ENCODE data around the gene CBFA2T3.
A peak's percentile ranks its signal among the peaks of the same experiment; 100 is the strongest.
"Not testable (repeated sequence)": the region's sequence is repeated elsewhere in the genome, so short reads cannot be mapped to it uniquely, and the experiment has no call there.

Gene CBFA2T3

GRCh38 chr16:88924834-88925539, 52.0 kb downstream of the CBFA2T3 start:
- Histone ChIP-seq H3K27me3 (ENCODE audit: control insufficient read depth, insufficient read depth, low read length) (no peaks in the 10 kb centered on the region), H3K4me1 (ENCODE audit: control insufficient read depth, insufficient read depth, low read length) (no peaks in the 10 kb centered on the region), H3K4me3 (ENCODE audit: low read depth, low read length) (no peak overlapping the region), H3K36me3 (ENCODE audit: control insufficient read depth, insufficient read depth, low read length) (no peaks in the 10 kb centered on the region), H3K9me3 (ENCODE audit: control insufficient read depth, insufficient read depth, low read length) (no peaks in the 10 kb centered on the region), H3K9ac (ENCODE audit: low read depth, low read length) (peak overlapping the region; percentile 47)

GRCh38 chr16:88923926-88924833, 52.8 kb downstream of the CBFA2T3 start:
- Histone ChIP-seq H3K4me3 (ENCODE audit: low read depth, low read length) (no peak overlapping the region), H3K36me3 (ENCODE audit: control insufficient read depth, insufficient read depth, low read length) (no peaks in the 10 kb centered on the region), H3K4me1 (ENCODE audit: control insufficient read depth, insufficient read depth, low read length) (no peaks in the 10 kb centered on the region), H3K27me3 (ENCODE audit: control insufficient read depth, insufficient read depth, low read length) (no peaks in the 10 kb centered on the region), H3K9me3 (ENCODE audit: control insufficient read depth, insufficient read depth, low read length) (peaks cover 4% of the 10 kb centered on the region), H3K9ac (ENCODE audit: low read depth, low read length) (no peak overlapping the region)

GRCh38 chr16:88923450-88923849, 53.6 kb downstream of the CBFA2T3 start:
- Histone ChIP-seq H3K4me1 (ENCODE audit: control insufficient read depth, insufficient read depth, low read length) (no peaks in the 10 kb centered on the region), H3K27me3 (ENCODE audit: control insufficient read depth, insufficient read depth, low read length) (no peaks in the 10 kb centered on the region), H3K36me3 (ENCODE audit: control insufficient read depth, insufficient read depth, low read length) (no peaks in the 10 kb centered on the region), H3K4me3 (ENCODE audit: low read depth, low read length) (no peak overlapping the region), H3K9me3 (ENCODE audit: control insufficient read depth, insufficient read depth, low read length) (peaks cover 4% of the 10 kb centered on the region), H3K9ac (ENCODE audit: low read depth, low read length) (no peak overlapping the region)

- H3K36me3 ChIP-seq (ENCODE audit: control insufficient read depth, insufficient read depth, low read length) = no peaks in the 10 kb centered on the region
- no peaks in the 10 kb centered on the region for H3K4me1 ChIP-seq (ENCODE audit: control insufficient read depth, insufficient read depth, low read length)
- H3K9ac ChIP-seq (ENCODE audit: low read depth, low read length) = no peak overlapping the region
- H3K27me3 ChIP-seq (ENCODE audit: control insufficient read depth, insufficient read depth, low read length) = no peaks in the 10 kb centered on the region
- H3K4me3 ChIP-seq (ENCODE audit: low read depth, low read length) = no peak overlapping the region
- H3K9me3 ChIP-seq (ENCODE audit: control insufficient read depth, insufficient read depth, low read length) = peaks cover 4% of the 10 kb centered on the region
Observed at GRCh38 chr16:88922826-88923410, 54.1 kb downstream of the CBFA2T3 start.

DNA sequence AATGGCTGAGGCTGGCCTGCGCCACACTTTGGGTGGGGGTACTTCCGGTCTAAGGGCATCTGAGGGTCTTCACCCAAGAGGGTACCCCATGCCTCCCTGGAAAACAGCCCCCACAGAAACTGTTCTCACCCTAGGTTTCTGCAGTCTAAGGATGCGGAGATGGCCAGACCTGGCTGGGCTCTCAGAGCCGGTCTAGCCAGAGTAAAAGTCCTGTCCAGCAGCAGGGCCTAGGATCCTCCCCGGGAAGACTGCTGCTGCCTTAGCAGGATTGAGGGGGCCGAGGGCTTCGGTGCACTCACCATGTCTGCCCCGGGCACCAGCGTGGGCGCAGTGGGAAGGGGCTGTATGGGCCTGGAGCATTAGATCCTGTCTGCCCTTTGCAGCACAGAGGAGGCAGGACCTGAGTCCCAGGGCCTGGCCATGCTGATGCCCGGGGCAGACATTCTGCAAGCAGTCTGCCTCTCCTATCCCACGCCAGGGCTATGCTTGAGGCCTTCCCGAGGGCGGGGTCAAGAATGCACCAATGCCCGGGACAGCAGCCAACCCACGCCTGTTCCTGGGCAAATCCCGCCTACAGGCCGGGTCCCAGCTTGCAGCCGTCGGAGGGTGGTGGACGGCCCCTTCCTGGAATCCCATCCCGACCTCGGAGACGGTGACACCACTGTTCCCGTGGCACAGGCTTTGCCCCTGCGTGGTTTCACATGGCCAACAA, 54.7 kb downstream of the CBFA2T3 start:
- no peaks in the 10 kb centered on the region for H3K36me3 ChIP-seq (ENCODE audit: control insufficient read depth, insufficient read depth, low read length)
- H3K4me1 ChIP-seq (ENCODE audit: control insufficient read depth, insufficient read depth, low read length) = no peaks in the 10 kb centered on the region
- peaks cover 4% of the 10 kb centered on the region for H3K9me3 ChIP-seq (ENCODE audit: control insufficient read depth, insufficient read depth, low read length)
- no peaks in the 10 kb centered on the region for H3K27me3 ChIP-seq (ENCODE audit: control insufficient read depth, insufficient read depth, low read length)
- H3K4me3 ChIP-seq (ENCODE audit: low read depth, low read length) = no peak overlapping the region
- H3K9ac ChIP-seq (ENCODE audit: low read depth, low read length) = no peak overlapping the region

DNA sequence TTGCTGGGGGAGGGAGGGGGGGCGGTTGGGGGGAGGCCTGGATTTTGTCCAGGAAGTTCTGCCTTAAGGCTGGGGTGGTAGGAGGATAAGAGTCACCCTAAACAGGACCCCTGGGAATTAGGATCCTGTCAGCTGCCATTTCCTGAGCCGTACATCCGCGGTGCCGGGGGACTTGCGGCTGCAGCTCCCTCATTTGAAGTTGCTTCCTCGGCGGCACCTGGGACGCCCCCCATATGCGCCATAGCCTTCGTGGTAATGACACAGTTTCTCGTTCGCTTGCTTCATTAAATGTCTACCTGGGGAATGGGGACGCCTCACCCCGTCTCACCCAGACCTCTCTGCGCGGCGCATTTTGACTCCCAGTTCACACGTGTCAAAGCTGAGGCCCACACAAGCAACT, 55.4 kb downstream of the CBFA2T3 start:
- no peak overlapping the region for H3K9ac ChIP-seq (ENCODE audit: low read depth, low read length)
- H3K4me3 ChIP-seq (ENCODE audit: low read depth, low read length) = no peak overlapping the region
- no peaks in the 10 kb centered on the region for H3K27me3 ChIP-seq (ENCODE audit: control insufficient read depth, insufficient read depth, low read length)
- peaks cover 4% of the 10 kb centered on the region for H3K9me3 ChIP-seq (ENCODE audit: control insufficient read depth, insufficient read depth, low read length)
- no peaks in the 10 kb centered on the region for H3K36me3 ChIP-seq (ENCODE audit: control insufficient read depth, insufficient read depth, low read length)
- no peaks in the 10 kb centered on the region for H3K4me1 ChIP-seq (ENCODE audit: control insufficient read depth, insufficient read depth, low read length)

GRCh38 chr16:88920618-88921590, 56.1 kb downstream of the CBFA2T3 start:
- no peaks in the 10 kb centered on the region for H3K4me1 ChIP-seq (ENCODE audit: control insufficient read depth, insufficient read depth, low read length)
- no peak overlapping the region for H3K4me3 ChIP-seq (ENCODE audit: low read depth, low read length)
- no peaks in the 10 kb centered on the region for H3K27me3 ChIP-seq (ENCODE audit: control insufficient read depth, insufficient read depth, low read length)
- no peaks in the 10 kb centered on the region for H3K36me3 ChIP-seq (ENCODE audit: control insufficient read depth, insufficient read depth, low read length)
- H3K9me3 ChIP-seq (ENCODE audit: control insufficient read depth, insufficient read depth, low read length) = peaks cover 4% of the 10 kb centered on the region
- H3K9ac ChIP-seq (ENCODE audit: low read depth, low read length) = no peak overlapping the region

GRCh38 chr16:88919936-88920335, 57.1 kb downstream of the CBFA2T3 start:
- H3K36me3 ChIP-seq (ENCODE audit: control insufficient read depth, insufficient read depth, low read length) = no peaks in the 10 kb centered on the region
- H3K9me3 ChIP-seq (ENCODE audit: control insufficient read depth, insufficient read depth, low read length) = peaks cover 4% of the 10 kb centered on the region
- H3K9ac ChIP-seq (ENCODE audit: low read depth, low read length) = no peak overlapping the region
- no peak overlapping the region for H3K4me3 ChIP-seq (ENCODE audit: low read depth, low read length)
- H3K4me1 ChIP-seq (ENCODE audit: control insufficient read depth, insufficient read depth, low read length) = no peaks in the 10 kb centered on the region
- no peaks in the 10 kb centered on the region for H3K27me3 ChIP-seq (ENCODE audit: control insufficient read depth, insufficient read depth, low read length)

DNA sequence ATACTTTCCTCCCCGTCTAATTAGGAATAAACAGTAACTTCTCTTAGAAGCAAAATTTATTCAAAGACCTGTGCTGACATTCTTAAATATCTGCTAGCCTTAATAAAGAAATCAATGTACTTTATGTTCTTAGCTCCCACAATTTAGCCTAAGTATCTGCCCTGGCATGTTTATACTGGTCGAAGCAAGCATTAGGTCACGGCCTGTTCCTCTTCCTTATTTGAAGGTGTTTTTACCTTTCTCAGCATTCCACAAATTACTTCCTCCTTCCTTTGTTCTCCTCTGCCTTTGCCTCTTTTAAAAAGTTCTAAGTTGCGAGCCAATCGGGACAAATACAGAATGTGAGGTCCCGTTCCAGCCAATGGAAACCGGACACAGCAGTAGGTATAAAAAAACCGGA, 58.1 kb downstream of the CBFA2T3 start:
- not testable (repeated sequence) for H3K27me3 ChIP-seq (ENCODE audit: control insufficient read depth, insufficient read depth, low read length); H3K9ac ChIP-seq (ENCODE audit: low read depth, low read length); H3K4me1 ChIP-seq (ENCODE audit: control insufficient read depth, insufficient read depth, low read length); H3K4me3 ChIP-seq (ENCODE audit: low read depth, low read length); H3K9me3 ChIP-seq (ENCODE audit: control insufficient read depth, insufficient read depth, low read length); H3K36me3 ChIP-seq (ENCODE audit: control insufficient read depth, insufficient read depth, low read length)

DNA sequence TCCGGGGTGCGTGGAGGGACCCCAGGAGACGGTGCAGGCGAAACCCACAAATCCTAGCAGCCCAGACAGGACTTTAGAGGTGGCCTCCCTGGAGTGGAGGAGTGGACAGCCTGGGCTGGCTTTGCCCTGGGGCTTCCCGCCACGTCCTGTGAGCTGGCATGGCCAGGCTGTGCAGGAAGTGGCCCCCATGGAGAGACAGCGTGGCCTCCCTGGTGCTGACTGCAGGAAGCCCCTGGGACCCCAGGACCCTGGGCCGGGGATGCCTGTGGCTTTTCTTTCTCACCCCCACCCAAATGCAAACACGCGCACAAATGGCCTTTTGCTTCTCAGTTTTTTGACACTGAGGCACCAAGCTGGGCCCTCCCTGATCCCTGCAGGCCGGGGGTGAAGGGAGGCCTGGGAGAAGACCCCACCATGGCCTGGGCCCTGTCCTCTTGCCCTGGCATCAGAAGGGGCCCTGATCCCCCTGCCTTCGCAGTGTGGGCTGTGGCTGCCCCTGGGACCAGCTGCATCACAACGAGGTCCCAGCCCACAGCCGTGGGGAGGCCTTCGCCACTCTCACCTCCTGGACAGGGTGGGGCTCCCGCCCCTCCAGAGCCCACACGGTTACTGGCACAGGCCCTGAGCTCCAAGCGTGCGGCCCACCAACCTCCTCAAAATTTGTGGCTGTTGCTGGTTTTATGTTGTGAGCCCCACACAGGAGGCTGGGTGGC, 58.9 kb downstream of the CBFA2T3 start:
- Histone ChIP-seq H3K27me3 (ENCODE audit: control insufficient read depth, insufficient read depth, low read length) (no peaks in the 10 kb centered on the region), H3K4me1 (ENCODE audit: control insufficient read depth, insufficient read depth, low read length) (no peaks in the 10 kb centered on the region), H3K4me3 (ENCODE audit: low read depth, low read length) (no peak overlapping the region), H3K36me3 (ENCODE audit: control insufficient read depth, insufficient read depth, low read length) (no peaks in the 10 kb centered on the region), H3K9ac (ENCODE audit: low read depth, low read length) (no peak overlapping the region), H3K9me3 (ENCODE audit: control insufficient read depth, insufficient read depth, low read length) (peaks cover 4% of the 10 kb centered on the region)

All from iPS-15b (cell line).